WI38 (cell line): ENCODE measurements around the gene ORC5.

Experiments used
- H3K4me3 ChIP-seq: 2 replicates; pipeline ENCODE4 v1.5.1; 2011; ENCODE audit warnings: low read depth, mild to moderate bottlenecking, control low read depth, low read length
- TF ChIP-seq, protein P1 (sequence below): IDR thresholded peaks from 2 replicates; pipeline ENCODE4 v1.5.1; 2012; ENCODE audit warnings: low read depth, mild to moderate bottlenecking, control low read depth, low read length

Gene ORC5

DNA sequence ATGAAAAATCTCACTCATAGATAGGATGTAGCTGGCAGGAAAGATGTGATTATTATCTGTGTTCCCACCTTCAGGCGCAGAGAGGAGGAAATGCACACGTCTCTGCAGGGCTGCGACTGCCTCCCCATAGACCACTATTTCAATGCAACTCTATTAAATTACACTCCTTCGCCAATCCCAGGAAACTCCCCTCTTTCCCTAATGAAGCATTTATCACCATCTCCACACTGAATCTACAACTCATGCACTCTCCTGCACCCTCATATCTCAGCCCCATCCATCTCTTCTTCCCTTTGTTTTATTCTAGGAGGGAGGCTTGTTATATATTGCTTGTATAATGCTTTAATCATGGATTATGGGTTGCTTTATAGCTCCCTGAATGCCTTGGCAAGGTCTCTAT is 116.6 kb downstream of the ORC5 start:
- H3K4me3 ChIP-seq, result no peak overlapping the region
- TF ChIP-seq, protein P1, sequence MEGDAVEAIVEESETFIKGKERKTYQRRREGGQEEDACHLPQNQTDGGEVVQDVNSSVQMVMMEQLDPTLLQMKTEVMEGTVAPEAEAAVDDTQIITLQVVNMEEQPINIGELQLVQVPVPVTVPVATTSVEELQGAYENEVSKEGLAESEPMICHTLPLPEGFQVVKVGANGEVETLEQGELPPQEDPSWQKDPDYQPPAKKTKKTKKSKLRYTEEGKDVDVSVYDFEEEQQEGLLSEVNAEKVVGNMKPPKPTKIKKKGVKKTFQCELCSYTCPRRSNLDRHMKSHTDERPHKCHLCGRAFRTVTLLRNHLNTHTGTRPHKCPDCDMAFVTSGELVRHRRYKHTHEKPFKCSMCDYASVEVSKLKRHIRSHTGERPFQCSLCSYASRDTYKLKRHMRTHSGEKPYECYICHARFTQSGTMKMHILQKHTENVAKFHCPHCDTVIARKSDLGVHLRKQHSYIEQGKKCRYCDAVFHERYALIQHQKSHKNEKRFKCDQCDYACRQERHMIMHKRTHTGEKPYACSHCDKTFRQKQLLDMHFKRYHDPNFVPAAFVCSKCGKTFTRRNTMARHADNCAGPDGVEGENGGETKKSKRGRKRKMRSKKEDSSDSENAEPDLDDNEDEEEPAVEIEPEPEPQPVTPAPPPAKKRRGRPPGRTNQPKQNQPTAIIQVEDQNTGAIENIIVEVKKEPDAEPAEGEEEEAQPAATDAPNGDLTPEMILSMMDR, result no peak

DNA sequence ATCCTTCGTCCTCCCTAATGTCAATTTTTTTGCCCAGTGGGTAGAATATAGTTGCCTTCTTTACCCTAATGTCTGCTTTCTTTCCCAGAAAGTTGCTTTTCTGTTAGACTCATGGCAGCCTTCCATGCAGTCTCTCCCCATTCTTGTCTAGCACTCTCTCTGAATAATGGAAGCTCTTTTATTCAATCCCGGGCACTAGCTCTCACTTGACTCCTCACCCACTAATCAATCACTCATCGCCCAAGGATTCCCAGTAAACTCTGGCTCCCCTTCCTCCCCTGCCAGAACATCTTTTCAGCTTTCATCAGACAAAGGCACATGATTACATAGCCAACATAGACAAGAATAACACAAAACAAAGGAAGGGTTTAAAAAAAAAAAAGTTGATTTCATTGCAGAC is 118.2 kb downstream of the ORC5 start:
- no peak overlapping the region for H3K4me3 ChIP-seq
- TF ChIP-seq, protein P1, result no peak

DNA sequence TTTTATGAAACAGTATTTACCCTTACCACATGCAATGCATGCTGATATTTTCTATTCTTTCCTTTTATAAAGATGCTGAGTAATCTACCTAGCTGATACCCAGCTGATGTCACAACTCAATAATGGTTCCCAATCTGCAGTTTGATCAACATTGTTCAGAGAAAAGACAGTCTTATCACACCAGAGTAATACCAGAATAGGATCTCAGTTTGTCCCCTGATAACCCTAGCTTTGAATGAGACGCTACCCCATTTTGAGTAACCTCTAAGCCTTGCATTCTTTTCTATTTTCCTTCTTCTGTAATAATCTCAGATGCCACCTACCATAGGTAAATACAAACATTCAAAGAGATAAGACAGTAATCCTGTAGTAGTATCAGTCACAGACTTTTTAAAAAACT is 118.8 kb downstream of the ORC5 start:
- TF ChIP-seq, protein P1, result no peak
- H3K4me3 ChIP-seq, result no peak overlapping the region
